CD14-positive monocyte (primary cell): ENCODE measurements around the gene ZDHHC14. TPM values are rescaled to one million over a fixed set of nuclear protein-coding genes. Genes with fewer than 3 reads are reported as not detected.
"Not testable (repeated sequence)": the region's sequence is repeated elsewhere in the genome, so short reads cannot be mapped to it uniquely, and the experiment has no call there.

ENCODE experiments used
- DNase-seq, 3 donors: peaks; one replicate each; pipeline ENCODE4 v3.0.0-alpha.2; 2011 to 2022
- H2AFZ ChIP-seq: 2 replicates; pipeline ENCODE4 v1.6.0; 2012; ENCODE audit warnings: mild to moderate bottlenecking, low read depth, low read length, inconsistent platforms; ENCODE audit not compliant: insufficient read depth, poor library complexity, severe bottlenecking
- H3K27ac ChIP-seq, 2 donors: 1 replicate in 1 of 2; 2 replicates in 1 of 2; pipeline ENCODE4 v1.5.1; 2012 to 2013; ENCODE audit warnings: low read length in 2 of 2, control low read depth in 1 of 2, inconsistent platforms in 1 of 2, low read depth in 1 of 2, mild to moderate bottlenecking in 1 of 2
- H3K27me3 ChIP-seq, 2 donors: one replicate each; pipeline versions ENCODE4 v1.6.0 to v1.6.1; 2011 to 2013; ENCODE audit warnings: low read length in 2 of 2; ENCODE audit not compliant: control insufficient read depth in 2 of 2, insufficient read depth in 2 of 2
- H3K36me3 ChIP-seq, 2 donors: replicated peaks in 1 of 2; 1 replicate in 1 of 2; 2 replicates in 1 of 2; pipeline versions ENCODE4 v1.5.1 to v1.6.1; 2012 to 2013; ENCODE audit warnings: low read length in 2 of 2, control low read depth in 1 of 2, inconsistent platforms in 1 of 2, mild to moderate bottlenecking in 1 of 2; ENCODE audit not compliant: insufficient read depth in 2 of 2, control insufficient read depth in 1 of 2
- H3K4me1 ChIP-seq, 2 donors: 1 replicate in 1 of 2; 2 replicates in 1 of 2; pipeline versions ENCODE4 v1.5.1 to v1.6.1; 2012 to 2013; ENCODE audit warnings: low read length in 2 of 2, control low read depth in 1 of 2, inconsistent platforms in 1 of 2, mild to moderate bottlenecking in 1 of 2, moderate library complexity in 1 of 2; ENCODE audit not compliant: insufficient read depth in 2 of 2, control insufficient read depth in 1 of 2
- H3K4me2 ChIP-seq: replicated peaks from 2 replicates; pipeline ENCODE3; 2012; ENCODE audit warnings: low read length, moderate library complexity, mild to moderate bottlenecking; ENCODE audit not compliant: poor library complexity, severe bottlenecking; ENCODE audit errors: extremely low read depth
- H3K4me3 ChIP-seq, 3 experiments: fragments of 200-600 bp in 1 of 3; sonication (generic) in 1 of 3; replicated peaks in 1 of 3; 1 replicate in 2 of 3; 2 replicates in 1 of 3; pipeline ENCODE4 v1.5.1; 2011 to 2013; ENCODE audit warnings: low read length in 3 of 3, mild to moderate bottlenecking in 3 of 3, control low read depth in 2 of 3, low read depth in 2 of 3, inconsistent platforms in 1 of 3, moderate library complexity in 1 of 3
- H3K79me2 ChIP-seq: 2 replicates; pipeline ENCODE4 v1.6.0; 2012; ENCODE audit warnings: mild to moderate bottlenecking, control low read depth, inconsistent platforms, low read length, moderate library complexity; ENCODE audit not compliant: insufficient read depth
- H3K9ac ChIP-seq: 2 replicates; pipeline ENCODE4 v1.6.0; 2017; ENCODE audit warnings: low read length, mild to moderate bottlenecking; ENCODE audit not compliant: insufficient read depth, poor library complexity, severe bottlenecking
- H3K9me3 ChIP-seq, 2 donors: replicated peaks in 1 of 2; 1 replicate in 1 of 2; 2 replicates in 1 of 2; pipeline versions ENCODE4 v1.5.1 to v1.6.1; 2012 to 2013; ENCODE audit warnings: low read length in 2 of 2, control low read depth in 1 of 2; ENCODE audit not compliant: control insufficient read depth in 1 of 2, insufficient read depth in 1 of 2
- H4K20me1 ChIP-seq: 2 replicates; pipeline ENCODE4 v1.6.0; 2012; ENCODE audit warnings: mild to moderate bottlenecking, low read length, control low read depth, moderate library complexity; ENCODE audit not compliant: insufficient read depth
- H3K27ac Mint-ChIP-seq, 7 donors: one replicate each; pipeline ENCODE4 v1.8.0; 2020; ENCODE audit warnings: mild to moderate bottlenecking in 7 of 7, mixed read lengths in 7 of 7, moderate library complexity in 6 of 7, inconsistent platforms in 2 of 7
- H3K27me3 Mint-ChIP-seq, 3 donors: one replicate each; pipeline ENCODE4 v1.8.0; 2021 to 2022; ENCODE audit warnings: low read depth in 3 of 3, mild to moderate bottlenecking in 3 of 3, mixed read lengths in 3 of 3, moderate library complexity in 3 of 3, inconsistent platforms in 1 of 3
- H3K36me3 Mint-ChIP-seq, 2 donors: one replicate each; pipeline ENCODE4 v1.8.0; 2020; ENCODE audit warnings: mixed read lengths in 2 of 2, inconsistent platforms in 1 of 2, mild to moderate bottlenecking in 1 of 2
- H3K4me1 Mint-ChIP-seq: one replicate; pipeline ENCODE4 v1.8.0; 2020; ENCODE audit warnings: mild to moderate bottlenecking, mixed read lengths
- H3K4me3 Mint-ChIP-seq, 2 donors: one replicate each; pipeline ENCODE4 v1.8.0; 2020; ENCODE audit warnings: mild to moderate bottlenecking in 2 of 2, mixed read lengths in 2 of 2, moderate library complexity in 1 of 2
- H3K9me3 Mint-ChIP-seq, 7 donors: one replicate each; pipeline ENCODE4 v1.8.0; 2020 to 2022; ENCODE audit warnings: mixed read lengths in 7 of 7, mild to moderate bottlenecking in 6 of 7, moderate library complexity in 6 of 7, inconsistent platforms in 2 of 7
- CTCF ChIP-seq: fragments of 200-600 bp; IDR thresholded peaks from one replicate; pipeline ENCODE4 v1.8.0; 2022; ENCODE audit warnings: antibody characterized with exemption, mild to moderate bottlenecking
- WGBS: methylation state at CpG from one replicate; pipeline ENCODE4 v1.1.5; 2013; ENCODE audit warnings: missing lambda C conversion rate; ENCODE audit not compliant: insufficient coverage; 5-methylcytosine and 5-hydroxymethylcytosine counted together
- intact Hi-C, 2 donors: fragments of 100-400 bp; cut with micrococcal nuclease; formaldehyde crosslinking; loops; one replicate each; pipeline versions ENCODE4 v1.15.0 to v1.15.1; 2023
- polyA plus RNA-seq, 3 donors: library from polyadenylated mRNA; depleted of rRNA in 1 of 3; unstranded in 2 of 3; stranded (reverse) in 1 of 3; fragments of 300-500 nt in 2 of 3; fragments of >200 nt in 1 of 3; fragmentation: Illumina TruSeq in 2 of 3; gene quantifications; 1 replicate in 2 of 3; 2 replicates in 1 of 3; pipeline ENCODE4 v1.2.3, GENCODE V29; 2012 to 2021

The ZDHHC14 gene
- polyA plus RNA-seq, 3 donors = 0.30 to 1.7 (median 0.93) TPM

GRCh38 chr6:157464653-157465535 is 83.9 kb downstream of the ZDHHC14 start:
- Mint-ChIP-seq H3K27me3 (peaks cover 0 to 1% (median 0%) of the 10 kb centered on the region in 3 donors), H3K9me3 (no peaks in the 10 kb centered on the region), H3K36me3 (no peaks in the 10 kb centered on the region), H3K27ac (no peak overlapping the region), H3K4me1 (peaks cover 17% of the 10 kb centered on the region), H3K4me3 (no peak overlapping the region)
- no peak for TF ChIP-seq CTCF
- H3K27me3 ChIP-seq = no peaks in the 10 kb centered on the region
- H2AFZ ChIP-seq = no peak overlapping the region
- no peak for DNase-seq
- no peak overlapping the region for H3K4me3 ChIP-seq
- no peak overlapping the region for H3K9ac ChIP-seq
- no peaks in the 10 kb centered on the region for H4K20me1 ChIP-seq
- intact Hi-C loops = no loop called here
- no peak overlapping the region for H3K4me2 ChIP-seq
- H3K79me2 ChIP-seq = no peaks in the 10 kb centered on the region
- H3K36me3 ChIP-seq = no peaks in the 10 kb centered on the region
- 93% methylated on average over 8 of the region's 11 CpGs for WGBS
- peaks cover 6 to 8% of the 10 kb centered on the region in 2 donors for H3K4me1 ChIP-seq
- no peaks in the 10 kb centered on the region for H3K9me3 ChIP-seq
- H3K27ac ChIP-seq = no peak overlapping the region

GRCh38 chr6:157466342-157466648 is 85.3 kb downstream of the ZDHHC14 start:
- Histone ChIP-seq H3K9me3 (no peaks in the 10 kb centered on the region), H3K79me2 (no peaks in the 10 kb centered on the region), H3K36me3 (no peaks in the 10 kb centered on the region), H3K4me1 (peaks cover 6 to 8% of the 10 kb centered on the region in 2 donors), H3K9ac (no peak overlapping the region), H2AFZ (no peak overlapping the region), H4K20me1 (no peaks in the 10 kb centered on the region), H3K4me2 (no peak overlapping the region), H3K27me3 (no peaks in the 10 kb centered on the region), H3K4me3 (no peak overlapping the region), H3K27ac (no peak overlapping the region)
- H3K27me3 Mint-ChIP-seq = peaks cover 0 to 1% (median 0%) of the 10 kb centered on the region in 3 donors
- TF ChIP-seq CTCF = no peak
- DNase-seq = no peak
- H3K36me3 Mint-ChIP-seq = peaks cover 0 to 2% of the 10 kb centered on the region in 2 donors
- no peak overlapping the region for H3K27ac Mint-ChIP-seq
- H3K4me1 Mint-ChIP-seq = peaks cover 10% of the 10 kb centered on the region
- 100% methylated on average over 2 of the region's 4 CpGs for WGBS
- H3K9me3 Mint-ChIP-seq = no peaks in the 10 kb centered on the region
- H3K4me3 Mint-ChIP-seq = no peak overlapping the region
- intact Hi-C loops = no loop called here

GRCh38 chr6:157467339-157467738 is 86.3 kb downstream of the ZDHHC14 start:
- H3K4me2 ChIP-seq, H3K36me3 ChIP-seq, H3K4me3 Mint-ChIP-seq, H3K9me3 Mint-ChIP-seq, H3K9ac ChIP-seq, H4K20me1 ChIP-seq, H3K27ac ChIP-seq, H3K79me2 ChIP-seq, H3K9me3 ChIP-seq, H3K4me3 ChIP-seq, DNase-seq, H3K36me3 Mint-ChIP-seq, H3K27me3 Mint-ChIP-seq, H2AFZ ChIP-seq, H3K27ac Mint-ChIP-seq, H3K4me1 ChIP-seq, intact Hi-C loops, H3K4me1 Mint-ChIP-seq, H3K27me3 ChIP-seq: not testable (repeated sequence)
- 100% methylated on average over 2 of the region's 6 CpGs for WGBS
